ENCODE measurements around the gene DIRAS1.
A peak's percentile ranks its signal among the peaks of the same experiment; 100 is the strongest.

DIRAS1 gene

DNA sequence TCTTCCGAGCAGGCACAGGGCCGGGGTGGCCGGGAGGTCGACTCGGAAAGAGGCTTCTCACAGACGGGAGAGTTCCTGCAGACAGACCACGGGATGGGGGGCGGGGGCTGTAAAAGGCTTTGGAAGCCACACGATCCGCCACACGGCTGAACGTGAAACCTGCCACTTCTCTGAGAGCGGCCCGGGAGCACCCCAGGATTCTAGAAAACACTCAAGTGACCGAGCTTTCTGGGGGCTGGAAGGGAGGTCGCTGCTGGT lies 34.2 kb upstream of the DIRAS1 start:
- no peak for DNase-seq (ENCODE audit: low read depth)

DNA sequence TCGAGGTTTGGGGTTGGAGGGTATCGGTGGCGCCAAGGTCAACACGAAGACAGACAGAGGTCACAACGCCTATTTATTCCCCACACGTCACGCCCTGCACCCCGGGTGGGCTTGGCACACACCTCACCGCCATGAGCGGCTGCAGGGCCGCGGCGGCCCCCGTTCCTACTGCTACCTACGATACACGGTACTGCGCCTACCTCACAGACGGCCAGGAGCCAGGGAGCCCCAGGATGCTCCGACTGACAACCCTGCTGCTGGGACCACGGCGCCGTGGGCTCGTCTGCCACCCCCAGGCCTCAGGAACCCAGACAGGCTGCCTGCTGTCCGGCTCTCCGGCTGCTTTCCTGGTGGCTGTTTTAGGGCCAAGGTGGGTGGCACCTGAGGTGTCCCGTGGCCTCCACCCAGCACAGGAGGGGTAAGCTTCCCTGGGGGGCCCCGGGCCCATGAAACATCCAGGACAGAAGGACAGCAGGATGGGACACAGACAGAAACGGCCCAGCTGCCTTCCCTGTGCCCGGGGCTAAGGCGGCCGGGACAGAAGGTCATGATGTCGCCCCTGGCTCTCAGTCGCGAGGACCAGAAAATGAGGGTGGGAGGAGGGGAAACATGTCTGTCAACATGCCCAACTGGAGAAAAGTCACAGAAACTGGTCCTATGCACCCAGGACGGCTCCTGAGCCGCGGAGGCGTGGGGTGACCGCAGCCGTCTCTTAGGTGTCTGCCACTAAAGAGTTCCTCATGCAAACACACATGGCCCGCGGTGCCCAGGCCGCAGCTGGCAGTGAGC lies 33.7 kb upstream of the DIRAS1 start:
- no peak for DNase-seq (ENCODE audit: low read depth)

DNA sequence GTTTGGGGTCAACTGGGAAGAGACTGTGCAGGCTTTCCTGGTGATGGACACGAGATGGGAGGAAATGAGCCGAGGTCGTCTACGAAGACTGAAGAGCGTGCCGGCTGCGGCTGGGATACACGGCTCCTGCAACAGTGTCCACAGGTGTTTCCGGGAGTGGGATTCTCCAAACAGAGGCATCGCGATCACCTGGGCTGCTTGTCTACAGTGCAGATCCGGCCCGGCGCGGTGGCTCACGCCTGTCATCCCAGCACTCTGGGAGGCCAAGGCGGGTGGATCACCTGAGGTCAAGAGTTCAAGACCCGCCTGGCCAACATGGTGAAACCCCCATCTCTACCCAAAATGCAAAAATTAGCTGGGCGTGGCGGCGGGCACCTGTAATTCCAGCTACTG lies 30.3 kb upstream of the DIRAS1 start:
- DNase-seq (ENCODE audit: low read depth) = no peak

DNA sequence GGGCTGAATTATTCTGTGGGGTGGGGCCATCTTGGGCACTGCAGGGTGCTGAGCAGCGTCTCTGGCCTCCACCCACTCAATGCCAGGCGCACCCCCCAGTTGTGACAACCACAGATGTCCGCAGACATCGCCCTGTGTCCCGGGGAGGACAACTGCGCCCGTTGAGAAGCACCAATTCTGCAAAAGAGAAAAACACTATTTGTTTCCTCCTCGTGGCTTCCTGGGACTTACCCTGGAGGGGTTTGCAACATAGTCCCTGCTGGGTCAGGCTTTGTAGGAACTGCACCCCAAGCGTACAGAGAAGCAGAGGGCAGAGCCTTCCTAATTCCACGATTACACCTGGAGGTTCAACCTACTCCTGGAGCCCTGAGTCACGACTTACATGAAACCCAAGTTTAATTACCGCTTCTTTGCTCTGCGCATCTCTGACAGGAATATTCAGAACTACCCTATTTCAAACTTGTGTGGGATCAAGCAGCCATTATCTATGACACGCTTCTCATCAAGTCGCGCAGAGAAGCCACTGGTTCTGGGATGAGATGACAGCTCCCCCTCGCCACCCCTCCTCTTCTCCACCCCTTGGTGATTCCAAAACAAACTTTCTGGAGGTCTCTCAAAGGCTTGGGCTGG lies 29.8 kb upstream of the DIRAS1 start:
- DNase-seq (ENCODE audit: low read depth) = no peak

DNA sequence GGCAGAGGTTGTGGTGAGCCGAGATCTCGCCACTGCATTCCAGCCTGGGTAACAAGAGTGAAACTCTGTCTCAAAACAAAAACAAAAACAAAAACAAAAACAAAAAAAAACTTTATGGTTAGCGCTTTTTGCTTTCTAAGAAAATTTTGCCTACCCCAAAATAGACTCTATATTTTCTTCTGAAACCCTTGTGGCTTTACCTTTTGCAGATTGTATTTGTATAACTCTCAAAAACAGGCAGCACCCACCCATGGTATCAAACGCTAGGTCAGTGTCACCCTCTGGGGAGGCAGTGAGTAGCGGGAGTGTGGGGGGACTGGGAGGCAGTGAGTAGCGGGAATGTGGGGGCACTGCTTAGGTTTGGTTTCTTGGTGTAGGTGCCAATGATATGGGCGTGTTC lies 26.2 kb upstream of the DIRAS1 start:
- no peak for DNase-seq (ENCODE audit: low read depth)

DNA sequence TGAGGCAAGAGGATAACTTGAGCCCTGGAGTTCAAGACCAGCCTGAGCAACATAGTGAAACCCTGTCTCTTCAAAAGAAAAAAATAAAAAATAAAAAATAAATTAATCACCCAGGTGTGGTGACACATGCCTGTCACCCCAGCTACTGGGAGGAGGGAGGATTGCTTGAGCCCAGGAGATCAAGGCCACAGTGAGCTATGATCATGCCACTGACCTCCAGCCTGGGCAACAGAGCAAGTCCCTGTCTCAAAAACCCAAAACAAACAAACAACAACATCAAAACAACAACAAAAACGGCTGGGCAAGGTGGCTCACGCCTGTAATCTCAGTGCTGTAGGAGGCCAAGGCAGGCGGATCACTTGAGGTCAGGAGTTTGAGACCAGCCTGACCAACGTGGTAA lies 22.9 kb upstream of the DIRAS1 start:
- DNase-seq (ENCODE audit: low read depth) = no peak

DNA sequence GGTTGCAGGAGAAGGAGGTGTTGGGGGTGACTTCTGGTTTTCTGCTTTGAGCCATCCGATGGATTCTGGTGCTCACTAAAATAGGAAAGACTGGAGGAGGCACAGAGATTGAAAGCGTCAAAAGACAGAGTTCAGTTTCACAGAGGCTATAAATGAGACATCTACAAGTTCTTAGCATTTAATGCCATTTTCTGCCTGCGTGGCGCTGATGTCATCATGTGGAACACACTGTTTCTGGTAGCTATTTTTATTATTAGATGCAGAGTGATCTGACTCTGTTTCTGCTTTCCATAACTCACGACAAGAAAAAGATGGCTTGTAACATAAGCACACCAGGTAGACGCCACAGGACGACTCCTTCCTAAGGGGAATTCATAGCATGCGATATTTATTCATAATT lies 21.9 kb upstream of the DIRAS1 start:
- no peak for DNase-seq (ENCODE audit: low read depth)

DNA sequence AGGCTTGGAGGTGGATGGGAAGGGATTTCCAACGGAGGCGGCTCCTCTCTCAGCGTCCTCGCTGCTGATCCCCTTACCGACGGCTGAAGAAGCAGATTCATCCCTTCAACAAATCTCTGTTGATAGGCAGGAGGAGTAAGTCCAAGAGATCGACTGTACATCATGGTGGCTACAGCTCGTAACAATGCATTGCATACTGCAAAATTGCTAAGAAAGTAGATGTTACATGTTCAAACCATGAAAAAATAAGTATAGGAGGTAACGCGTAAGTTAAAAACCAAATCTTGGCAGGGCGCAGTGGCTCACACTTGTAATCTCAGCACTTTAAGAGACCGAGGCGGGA lies 19.1 kb upstream of the DIRAS1 start:
- no peak for DNase-seq (ENCODE audit: low read depth)

DNA sequence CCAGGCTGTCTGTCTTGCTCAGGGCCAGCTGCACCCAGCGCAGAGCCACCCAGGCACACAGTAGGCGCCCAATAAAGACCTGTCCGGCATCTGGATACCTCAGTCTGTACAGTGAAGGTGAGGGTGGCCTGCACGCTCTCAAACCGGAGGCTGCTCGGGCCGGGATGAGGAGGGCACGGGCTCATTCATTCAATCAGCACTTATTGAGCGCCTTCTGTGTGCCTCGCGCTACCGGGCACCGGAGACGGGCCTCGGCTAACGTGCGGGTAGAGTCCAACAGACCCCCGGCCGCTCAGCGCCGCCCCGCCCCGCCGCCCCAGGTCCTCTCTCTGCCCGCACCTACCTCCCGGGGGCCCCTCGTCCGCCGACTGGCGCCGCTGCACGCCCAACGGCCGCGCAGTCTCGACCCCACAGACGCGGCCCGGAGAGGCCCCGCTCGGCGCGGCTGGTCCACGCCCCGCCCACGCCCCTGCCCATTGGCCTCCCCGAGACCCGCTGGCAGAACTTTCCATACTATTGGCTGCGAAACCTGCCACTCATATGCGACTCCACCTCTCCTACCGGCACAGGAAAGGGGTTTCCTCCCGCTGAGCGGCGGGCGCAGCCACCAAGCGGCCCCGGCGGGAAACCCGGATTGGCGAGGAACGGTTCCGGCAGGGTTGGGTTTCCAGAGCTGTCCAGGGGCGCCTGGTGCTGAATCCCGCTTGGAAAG lies 18.6 kb upstream of the DIRAS1 start, which contains the start of gene SLC39A3:
SLC39A3 (minus strand) TSS at position 416 of the 712 bp plus-strand sequence. CDS start 2,760 bp downstream, outside the sequence.
- DNase-seq (ENCODE audit: low read depth) = peak; percentile 98

DNA sequence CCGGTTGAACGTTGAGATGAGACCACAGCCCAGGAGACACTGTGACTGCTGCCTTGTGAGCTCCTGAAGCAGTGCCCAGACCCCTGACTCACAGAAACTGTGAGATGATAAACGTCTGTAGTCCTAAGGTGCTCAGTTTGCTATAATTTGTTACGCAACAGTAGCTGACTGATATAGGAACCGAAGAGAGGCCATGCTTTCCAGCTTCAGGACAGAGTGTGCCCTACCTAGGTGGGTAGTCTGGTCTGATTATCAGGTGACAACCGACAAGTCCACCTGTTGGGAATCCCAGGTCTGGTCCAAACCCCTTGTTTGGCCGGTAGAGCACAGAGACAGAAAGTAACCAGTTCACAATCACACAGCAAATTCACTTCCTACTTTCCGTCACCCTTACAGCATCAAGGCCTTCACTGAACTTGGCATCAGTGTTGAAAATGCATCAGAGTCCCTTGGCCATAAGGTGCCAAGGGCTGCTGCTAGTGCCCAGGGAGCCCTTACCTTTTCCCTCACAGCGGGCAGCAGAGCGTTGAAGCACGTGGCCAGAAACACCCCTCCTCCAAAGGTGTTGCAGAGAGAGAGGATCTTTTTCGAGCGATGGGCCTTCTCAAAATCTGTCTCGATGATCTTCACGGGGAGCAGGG lies 15.5 kb upstream of the DIRAS1 start:
- DNase-seq (ENCODE audit: low read depth) = no peak

DNA sequence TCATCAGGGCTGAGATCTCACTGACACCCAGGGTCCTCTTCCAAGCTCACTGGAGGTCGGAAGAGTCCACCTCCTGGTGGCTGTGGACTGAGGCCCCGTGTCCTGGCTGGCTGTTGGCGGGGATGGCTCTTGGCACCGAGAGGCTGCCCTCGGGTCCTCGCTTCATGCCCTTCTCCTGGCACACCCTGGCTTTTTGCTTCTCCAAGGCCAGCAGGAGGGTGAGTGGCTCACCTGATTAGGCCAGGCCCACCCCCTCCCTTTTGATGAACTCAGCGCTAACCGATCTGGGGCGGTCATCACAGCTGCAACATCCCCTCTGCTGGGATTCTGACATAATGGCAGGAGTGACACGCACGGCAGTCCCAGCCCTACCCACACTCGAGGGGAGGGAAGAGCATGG lies 14.2 kb upstream of the DIRAS1 start:
- no peak for DNase-seq (ENCODE audit: low read depth)

DNA sequence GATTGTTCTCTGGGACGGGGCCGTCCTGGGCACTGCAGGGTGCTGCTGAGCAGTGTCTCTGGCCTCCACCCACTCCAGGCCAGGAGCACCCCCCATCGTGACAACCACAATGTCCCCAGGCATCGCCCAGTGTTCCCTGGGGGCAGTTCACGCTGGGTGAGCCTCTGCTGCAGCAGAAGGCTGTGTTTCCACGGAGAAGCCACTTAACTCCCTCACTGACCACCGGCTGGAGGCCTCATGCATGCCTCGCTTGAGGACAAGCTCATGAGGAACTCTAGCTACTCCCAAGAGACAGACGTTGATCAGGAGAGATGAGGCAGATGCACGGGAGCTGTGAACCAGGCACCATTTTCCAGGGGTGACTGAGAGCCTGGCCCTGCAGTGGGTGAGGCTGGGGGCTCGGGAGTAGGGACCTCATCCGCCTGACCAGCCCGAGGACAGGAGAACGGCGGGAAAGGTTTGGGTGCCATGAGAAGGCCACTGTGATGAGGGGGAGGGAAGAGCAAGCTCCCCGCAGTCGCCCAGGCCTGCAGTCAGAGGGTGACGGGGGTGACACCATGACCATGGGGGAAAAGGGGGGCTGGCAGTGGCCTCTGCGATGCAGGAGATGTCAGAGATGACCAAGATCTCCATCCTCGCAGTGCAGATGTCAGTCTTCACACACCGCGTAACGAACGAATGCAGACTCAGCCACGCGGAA lies 13.6 kb upstream of the DIRAS1 start:
- no peak for DNase-seq (ENCODE audit: low read depth)

DNA sequence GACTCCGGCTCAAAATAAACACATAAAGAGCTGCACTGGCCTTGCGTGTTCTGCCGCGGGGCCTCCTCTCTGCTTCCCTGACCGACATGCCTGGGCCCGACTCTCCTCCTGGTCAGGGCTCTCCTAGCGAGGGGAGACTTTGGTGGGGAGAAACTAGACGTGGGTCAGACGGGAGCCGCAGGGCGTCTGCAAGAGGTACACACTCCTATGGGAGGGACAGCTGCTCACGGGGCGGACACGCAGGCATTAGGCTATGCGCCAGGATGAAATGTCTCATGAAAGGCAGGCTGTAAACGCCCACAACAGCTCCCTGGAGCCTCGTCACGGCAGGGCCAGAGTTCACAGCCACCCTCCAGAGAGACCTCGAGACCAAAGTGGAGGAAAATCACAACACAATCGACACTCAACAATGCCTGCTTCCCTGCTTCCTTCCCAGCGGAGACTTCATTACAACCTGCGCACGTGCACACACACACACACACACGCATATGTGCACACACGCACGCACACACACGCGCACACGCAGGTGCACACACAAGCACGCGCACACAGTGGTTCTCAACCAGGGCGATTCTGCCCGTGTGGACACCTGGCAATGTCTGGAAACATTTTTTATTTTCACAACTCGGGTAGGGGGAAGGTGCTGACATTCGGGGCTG lies 12.9 kb upstream of the DIRAS1 start:
- no peak for DNase-seq (ENCODE audit: low read depth)

DNA sequence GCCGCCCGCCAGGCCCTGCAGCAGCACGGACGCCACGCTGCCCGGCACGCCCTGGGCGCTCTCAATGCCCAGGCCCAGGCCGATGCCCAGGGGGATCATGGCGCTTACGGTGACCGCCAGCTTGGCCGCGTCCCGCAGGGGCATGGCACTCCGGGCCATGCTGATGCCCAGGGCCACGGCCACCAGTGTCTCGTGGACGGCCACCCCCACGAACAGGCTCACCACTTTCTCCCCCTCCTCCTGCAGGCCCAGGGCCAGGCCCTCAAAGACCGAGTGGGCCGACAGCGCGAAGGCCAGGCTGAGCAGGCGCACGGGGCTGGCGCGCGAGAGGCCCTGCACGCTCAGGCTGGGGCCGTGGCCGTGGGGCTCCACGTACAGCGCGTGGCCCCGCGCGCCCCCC lies 11.7 kb upstream of the DIRAS1 start:
- DNase-seq (ENCODE audit: low read depth) = no peak

DNA sequence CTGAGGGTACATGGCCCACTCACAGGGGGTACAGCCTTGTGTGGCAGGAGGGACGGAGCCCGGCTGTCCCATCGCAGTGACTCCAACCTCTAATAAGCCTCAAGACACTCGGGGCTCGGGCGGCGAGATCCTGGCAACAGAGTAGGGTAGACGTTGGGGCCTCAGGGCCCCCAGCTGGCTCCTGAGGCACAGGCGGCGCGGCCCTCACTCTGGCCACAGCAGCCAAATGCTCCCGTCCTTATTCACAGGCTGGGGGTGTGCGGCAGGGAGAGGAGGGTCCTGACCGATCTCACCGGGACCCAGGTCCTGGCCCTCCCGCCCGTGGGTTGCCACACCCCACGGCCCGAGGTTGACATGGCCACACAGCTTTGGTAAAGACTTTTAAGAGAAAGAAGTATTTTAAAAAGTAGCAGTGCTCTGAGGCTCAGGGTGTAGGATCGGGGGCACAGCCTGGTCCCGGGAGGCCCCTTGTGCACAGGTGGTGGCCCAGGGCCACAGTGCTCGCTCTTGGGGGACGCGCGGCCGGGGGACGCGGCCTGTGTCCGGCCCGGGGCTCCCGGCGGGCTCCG lies 11.1 kb upstream of the DIRAS1 start:
- no peak for DNase-seq (ENCODE audit: low read depth)

DNA sequence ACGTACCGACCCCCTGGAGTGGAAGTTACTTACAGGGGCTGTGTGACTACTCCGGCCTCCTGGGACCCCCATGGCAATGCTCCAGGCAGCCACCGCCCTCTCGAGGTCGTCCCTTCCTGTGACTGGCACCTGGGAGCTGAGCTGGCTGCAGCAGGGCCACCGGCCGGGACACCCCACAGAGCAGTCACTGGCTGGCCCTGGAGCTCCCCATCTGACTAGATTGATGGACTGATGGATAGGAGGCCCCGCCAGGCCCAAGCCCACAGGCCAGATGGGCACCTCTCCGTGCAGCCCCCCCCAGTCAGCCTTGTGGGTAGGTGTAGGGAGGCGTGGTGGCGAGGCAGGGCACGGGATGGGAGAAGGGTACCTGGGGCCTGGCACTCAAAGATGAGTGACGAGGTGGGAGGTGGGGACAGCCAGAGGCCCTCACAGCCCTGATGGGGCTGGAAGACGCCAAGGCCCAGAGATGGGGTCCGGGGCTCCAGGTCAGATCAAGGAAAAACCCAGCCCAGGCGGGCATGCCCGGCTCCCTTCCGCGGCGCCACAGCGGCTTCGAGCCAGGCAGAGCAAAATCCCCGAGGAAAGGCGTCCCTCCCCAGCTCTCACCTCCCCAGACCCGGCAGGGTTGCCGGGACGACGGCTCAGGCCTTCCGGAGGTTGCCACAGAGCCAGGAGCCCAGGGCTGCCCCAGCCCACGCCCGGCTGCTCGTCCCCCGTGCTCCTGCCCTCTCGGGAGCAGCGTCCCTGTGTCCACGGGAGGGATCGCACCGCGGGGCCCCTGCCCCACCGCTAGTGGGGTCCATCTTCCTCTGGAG lies 10.2 kb upstream of the DIRAS1 start:
- DNase-seq (ENCODE audit: low read depth) = no peak

DNA sequence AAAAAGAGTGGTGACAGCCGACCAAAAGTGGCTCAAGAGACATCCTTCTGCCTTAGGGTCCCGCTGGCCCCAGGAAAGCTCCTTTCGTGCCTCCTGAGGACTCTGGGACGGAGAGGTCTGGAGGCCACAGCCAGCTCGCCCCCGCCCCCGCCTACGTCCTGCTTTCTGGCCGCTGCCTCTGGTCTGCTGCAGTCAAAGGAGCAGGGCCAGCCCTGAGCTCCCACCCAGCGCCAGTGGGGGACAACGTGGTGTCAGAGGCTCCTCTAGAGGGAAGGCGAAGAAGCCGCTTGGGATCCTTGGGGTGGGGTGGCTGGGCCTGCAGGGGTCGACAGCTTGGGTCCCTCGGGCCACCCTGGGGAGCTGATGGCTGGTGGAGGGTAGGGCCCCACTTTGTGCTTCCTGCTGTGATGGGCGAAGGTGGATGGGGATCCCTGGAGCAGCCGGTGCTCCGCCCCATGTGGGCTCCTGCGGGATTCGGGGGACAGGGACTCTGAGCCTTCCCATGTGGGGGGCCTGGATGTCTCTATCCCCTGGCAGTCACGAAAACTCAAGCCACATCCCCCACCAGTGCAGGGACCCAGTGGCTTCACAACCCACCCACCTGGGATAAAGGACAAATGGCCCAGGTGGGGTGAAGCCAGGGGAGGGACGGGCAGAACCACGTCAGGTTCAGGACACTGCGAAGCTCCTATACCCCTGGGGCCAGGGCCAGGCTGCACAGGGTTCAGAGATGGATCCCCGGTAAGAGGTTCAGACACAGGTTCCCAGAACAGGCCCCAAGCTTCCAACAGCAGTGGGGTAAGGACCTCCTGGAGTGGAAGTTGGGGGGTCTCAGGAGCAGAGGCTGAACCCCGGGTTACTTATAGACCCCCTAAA lies 9.0 kb upstream of the DIRAS1 start:
- no peak for DNase-seq (ENCODE audit: low read depth)

DNA sequence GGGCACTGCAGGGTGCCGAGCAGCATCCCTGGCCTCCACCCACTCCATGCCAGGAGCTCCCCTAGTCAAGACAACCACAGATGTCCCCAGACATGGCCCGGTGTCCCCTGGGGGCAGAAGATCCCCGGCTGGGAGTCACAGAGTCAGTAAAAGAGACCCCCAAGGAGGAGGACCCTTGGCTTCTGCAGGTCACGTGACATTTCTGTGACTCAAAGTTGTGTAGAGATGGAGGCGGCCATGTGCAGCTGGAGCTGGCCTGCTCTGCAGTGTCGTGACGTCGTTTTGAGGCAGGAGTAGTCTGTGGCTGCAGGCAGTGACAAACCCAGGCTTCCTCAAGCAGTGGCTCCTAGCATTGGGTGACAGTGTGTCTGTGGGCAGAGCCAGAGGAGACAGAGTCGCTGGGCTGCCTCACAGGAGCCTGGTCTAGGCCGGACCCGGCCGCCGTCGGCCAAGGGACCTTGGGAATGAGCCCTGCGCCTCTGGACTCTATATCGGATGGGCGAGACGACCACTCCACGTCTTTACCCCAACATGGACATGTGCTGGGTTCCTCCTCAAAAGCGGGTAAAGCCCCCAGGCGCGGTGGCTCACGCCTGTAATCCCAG lies 7.7 kb upstream of the DIRAS1 start:
- no peak for DNase-seq (ENCODE audit: low read depth)

DNA sequence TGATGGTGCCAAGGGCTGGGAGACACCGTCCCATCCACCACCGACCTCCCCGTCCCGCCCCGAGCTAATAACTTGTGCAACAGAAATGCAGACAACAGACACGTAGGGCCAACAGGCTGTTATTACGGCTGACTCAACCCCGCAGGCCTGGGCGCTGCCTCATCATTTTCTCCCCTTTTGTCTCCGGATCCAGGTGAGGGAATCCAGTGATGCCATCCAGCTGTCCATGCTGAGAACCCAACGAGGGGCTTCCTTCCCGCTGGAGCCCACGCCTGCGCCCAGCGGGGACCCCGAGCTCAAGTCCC lies 6.4 kb upstream of the DIRAS1 start:
- DNase-seq (ENCODE audit: low read depth) = no peak
